ENCODE results near the gene CBFB.
A peak's percentile ranks its signal among the peaks of the same experiment; 100 is the strongest.

GRCh38 chr16:67104061-67104460 lies 75.1 kb downstream of the CBFB start:
- TF ChIP-seq POLR2A (IDR thresholded peaks at IDR 0.05) (no peak), CTCF (IDR thresholded peaks at IDR 0.05 in 4 of 5, conservative IDR thresholded peaks at IDR 0.05 in 1 of 5) (peak in 4 of 5 experiments; percentile 5 to 42 (median 24))
